WTC11 (cell line): ENCODE data around the gene BMPR1B. TPM values are rescaled to one million over a fixed set of nuclear protein-coding genes. Genes with fewer than 3 reads are reported as not detected.

Experiments
- ATAC-seq: fragments of 200-7000 bp; cut with Tn5 transposase; 2 replicates; pipeline ENCODE4 v1.10.0; 2021; ENCODE audit warnings: mild to moderate bottlenecking, moderate library complexity
- CTCF ChIA-PET: fragments of 300-600 bp; sonication (Branson Sonifier 250); formaldehyde crosslinking; loops from one replicate; lab custom pipeline; 2021; ENCODE audit warnings: antibody characterized with exemption; lab: Charles Lee
- POLR2A ChIA-PET: fragments of 350-600 bp; sonication (Branson Sonifier 250); formaldehyde crosslinking; loops from one replicate; lab custom pipeline; 2021; ENCODE audit warnings: antibody characterized with exemption; lab: Charles Lee
- DNase-seq: peaks from one replicate; pipeline ENCODE4 v3.0.0; 2021; ENCODE audit warnings: low spot score
- H3K27ac Mint-ChIP-seq: 2 replicates; pipeline ENCODE4 v1.8.0; 2021; ENCODE audit warnings: mixed read lengths
- H3K27me3 Mint-ChIP-seq: 2 replicates; pipeline ENCODE4 v1.8.0; 2021; ENCODE audit warnings: low read depth, mild to moderate bottlenecking, moderate library complexity, mixed read lengths
- H3K36me3 Mint-ChIP-seq: 2 replicates; pipeline ENCODE4 v1.8.0; 2021; ENCODE audit warnings: mixed read lengths
- H3K4me1 Mint-ChIP-seq: 2 replicates; pipeline ENCODE4 v1.8.0; 2022; ENCODE audit warnings: mixed read lengths
- H3K4me3 Mint-ChIP-seq: 2 replicates; pipeline ENCODE4 v1.8.0; 2021; ENCODE audit warnings: mild to moderate bottlenecking, moderate library complexity, mixed read lengths
- H3K9me3 Mint-ChIP-seq: 2 replicates; pipeline ENCODE4 v1.8.0; 2021; ENCODE audit warnings: mixed read lengths
- ATF3 ChIP-seq: sonication (generic); formaldehyde crosslinking; conservative IDR thresholded peaks from 2 replicates; pipeline ENCODE4 v1.8.1; 2022; ENCODE audit warnings: mild to moderate bottlenecking, missing genetic modification reagents
- CREM ChIP-seq: sonication (generic); formaldehyde crosslinking; IDR thresholded peaks from 2 replicates; pipeline ENCODE4 v1.8.1; 2022; ENCODE audit warnings: mild to moderate bottlenecking, missing genetic modification reagents, moderate library complexity
- CTCF ChIP-seq: fragments of 200-600 bp; IDR thresholded peaks from 2 replicates; pipeline ENCODE4 v1.8.0; 2022; ENCODE audit warnings: antibody characterized with exemption
- E2F1 ChIP-seq: sonication (generic); formaldehyde crosslinking; IDR thresholded peaks from 2 replicates; pipeline ENCODE4 v1.8.0; 2022; ENCODE audit warnings: mild to moderate bottlenecking, missing genetic modification reagents
- E2F5 ChIP-seq: sonication (generic); formaldehyde crosslinking; IDR thresholded peaks from 2 replicates; pipeline ENCODE4 v1.8.1; 2022; ENCODE audit warnings: mild to moderate bottlenecking, moderate library complexity, missing genetic modification reagents
- ELF4 ChIP-seq: sonication (generic); formaldehyde crosslinking; IDR thresholded peaks from 2 replicates; pipeline ENCODE4 v1.8.1; 2022; ENCODE audit warnings: low read depth, mild to moderate bottlenecking, moderate library complexity, missing genetic modification reagents
- FOXP4 ChIP-seq: sonication (generic); formaldehyde crosslinking; IDR thresholded peaks from 2 replicates; pipeline ENCODE4 v1.8.0; 2022; ENCODE audit warnings: mild to moderate bottlenecking, missing genetic modification reagents
- MYBL2 ChIP-seq: sonication (generic); formaldehyde crosslinking; IDR thresholded peaks from 2 replicates; pipeline ENCODE4 v1.8.1; 2023; ENCODE audit warnings: mild to moderate bottlenecking, moderate library complexity, missing genetic modification reagents
- PRDM15 ChIP-seq: sonication (generic); formaldehyde crosslinking; IDR thresholded peaks from 2 replicates; pipeline ENCODE4 v1.8.0; 2022; ENCODE audit warnings: missing genetic modification reagents
- PRRX2 ChIP-seq: fragments of 250-450 bp; sonication (Bioruptor Pico); IDR thresholded peaks from 2 replicates; pipeline ENCODE4 v1.8.0; 2021; ENCODE audit warnings: mild to moderate bottlenecking
- RELA ChIP-seq: sonication (generic); formaldehyde crosslinking; IDR thresholded peaks from 2 replicates; pipeline ENCODE4 v1.8.1; 2022; ENCODE audit warnings: missing genetic modification reagents, mild to moderate bottlenecking, borderline replicate concordance
- SMAD4 ChIP-seq: sonication (generic); formaldehyde crosslinking; IDR thresholded peaks from 2 replicates; pipeline ENCODE4 v1.8.0; 2022; ENCODE audit warnings: mild to moderate bottlenecking, missing genetic modification reagents
- SOX15 ChIP-seq: fragments of 250-450 bp; sonication (Bioruptor Pico); IDR thresholded peaks from 2 replicates; pipeline ENCODE4 v1.9.0; 2021; ENCODE audit warnings: mild to moderate bottlenecking
- TEAD1 ChIP-seq: sonication (generic); formaldehyde crosslinking; IDR thresholded peaks from 2 replicates; pipeline ENCODE4 v1.8.0; 2022; ENCODE audit warnings: mild to moderate bottlenecking, missing genetic modification reagents
- ZNF317 ChIP-seq: sonication (generic); formaldehyde crosslinking; IDR thresholded peaks from 2 replicates; pipeline ENCODE4 v1.8.1; 2023; ENCODE audit warnings: low read depth, mild to moderate bottlenecking, moderate library complexity, missing genetic modification reagents, borderline replicate concordance
- ZNF416 ChIP-seq: fragments of 250-450 bp; sonication (Bioruptor Pico); IDR thresholded peaks from 2 replicates; pipeline ENCODE4 v1.9.0; 2021; ENCODE audit warnings: mild to moderate bottlenecking, inconsistent platforms
- ZNF512 ChIP-seq: sonication (generic); formaldehyde crosslinking; IDR thresholded peaks from 2 replicates; pipeline ENCODE4 v1.8.1; 2022; ENCODE audit warnings: missing genetic modification reagents, borderline replicate concordance
- ZSCAN18 ChIP-seq: fragments of 250-450 bp; sonication (Bioruptor Pico); IDR thresholded peaks from 2 replicates; pipeline ENCODE4 v2.1.2; 2022; ENCODE audit warnings: mild to moderate bottlenecking, moderate library complexity
- total RNA-seq: library from RNA; stranded (reverse); gene quantifications from 3 replicates; pipeline ENCODE4 v1.2.3, GENCODE V29; 2021

Gene BMPR1B
- total RNA-seq, 1 experiment from 2014 or later = 0.77 TPM

GRCh38 chr4:94722748-94723147 is 35.0 kb upstream of the BMPR1B start:
- ATAC-seq = no peak
- ChIA-PET POLR2A (no interaction called here), CTCF (interaction anchor here (1.1 kb wide), 1 partner anchor 101 kb away, joined by 4 read pairs; no protein-coding TSS in a partner anchor)
- peaks cover 6% of the 10 kb centered on the region for H3K4me1 Mint-ChIP-seq
- H3K27ac Mint-ChIP-seq = no peak overlapping the region
- H3K9me3 Mint-ChIP-seq = no peaks in the 10 kb centered on the region
- peaks cover 3% of the 10 kb centered on the region; the same call in 1 of the 2 replicates for H3K27me3 Mint-ChIP-seq
- TF ChIP-seq ZSCAN18 (CRISPR knock-in tag) (no peak), ZNF416 (CRISPR knock-in tag) (no peak), ELF4 (CRISPR knock-in tag) (no peak), FOXP4 (CRISPR knock-in tag) (no peak), CTCF (no peak), ZNF317 (CRISPR knock-in tag) (no peak), PRDM15 (CRISPR knock-in tag) (no peak)
- no peak overlapping the region for H3K4me3 Mint-ChIP-seq
- H3K36me3 Mint-ChIP-seq = no peaks in the 10 kb centered on the region
- DNase-seq = no peak

GRCh38 chr4:94724016-94724790 is 33.6 kb upstream of the BMPR1B start:
- H3K4me3 Mint-ChIP-seq = no peak overlapping the region
- CTCF ChIA-PET = no interaction called here
- no peak for TF ChIP-seq E2F5 (CRISPR knock-in tag)
- TF ChIP-seq TEAD1 (CRISPR knock-in tag) = no peak
- no peak for TF ChIP-seq PRRX2 (CRISPR knock-in tag)
- TF ChIP-seq ZNF317 (CRISPR knock-in tag) = no peak
- TF ChIP-seq E2F1 (CRISPR knock-in tag) = no peak
- no peak for TF ChIP-seq ATF3
- TF ChIP-seq RELA = no peak
- no peak for TF ChIP-seq SOX15 (CRISPR knock-in tag)
- TF ChIP-seq ZNF512 (CRISPR knock-in tag) = no peak
- no peak for TF ChIP-seq MYBL2 (CRISPR knock-in tag)
- no peak for TF ChIP-seq SMAD4
- no peak for TF ChIP-seq CREM (CRISPR knock-in tag)
- DNase-seq (no peak), ATAC-seq (no peak)
- H3K27ac Mint-ChIP-seq = no peak overlapping the region
- no peaks in the 10 kb centered on the region for H3K9me3 Mint-ChIP-seq
- H3K36me3 Mint-ChIP-seq = no peaks in the 10 kb centered on the region
- POLR2A ChIA-PET = no interaction called here
- peaks cover 10% of the 10 kb centered on the region for H3K4me1 Mint-ChIP-seq
- H3K27me3 Mint-ChIP-seq = peaks cover 3% of the 10 kb centered on the region; the same call in 1 of the 2 replicates
